K562 (cell line): ENCODE results near the gene FRMD5. TPM values are rescaled to one million over a fixed set of nuclear protein-coding genes. Genes with fewer than 3 reads are reported as not detected.

Source experiments
- ATAC-seq: fragments of 200-7000 bp; cut with Tn5 transposase; 3 replicates; pipeline ENCODE4 v1.9.1; 2020; ENCODE audit warnings: moderate library complexity
- BruUV-seq: library from RNA; stranded (reverse); fragments of 400-500 nt; replicated peaks from 2 replicates; lab custom pipeline; 2021; lab: Mats Ljungman, UMichigan
- CTCF ChIA-PET: fragments of 300-600 bp; formaldehyde crosslinking; extraction: SDS; loops from one replicate; lab custom pipeline; 2021; ENCODE audit warnings: low intra/inter-chr PET ratio; lab: Yijun Ruan, JAX
- POLR2A ChIA-PET: fragments of 300-600, 350-650 bp; sonication (Branson Sonifier 250); formaldehyde crosslinking; extraction: SDS; loops from one replicate; lab custom pipeline; 2021; ENCODE audit warnings: antibody characterized with exemption, inconsistent platforms; lab: Yijun Ruan, JAX
- DNase-seq, 4 experiments: peaks; one replicate each; pipeline versions ENCODE4 v3.0.0 to v3.0.0-alpha.2; 2011 to 2018; ENCODE audit warnings: low spot score in 3 of 4, mixed read lengths in 3 of 4; ENCODE audit errors: extremely low read depth in 1 of 4
- FAIRE-seq: peaks from 2 replicates; lab custom pipeline; 2011; peaks lifted over from hg19 to GRCh38; lab: Jason Lieb, UNC
- H2AFZ ChIP-seq: 2 replicates; pipeline ENCODE4 v1.6.0; 2011; ENCODE audit warnings: low read depth, low read length, control low read depth, inconsistent platforms
- H3K27ac ChIP-seq: fragments of 200-600 bp; 3 replicates; pipeline ENCODE4 v1.8.0; 2011; ENCODE audit warnings: low read depth, mild to moderate bottlenecking, control low read depth, inconsistent platforms, low read length, moderate library complexity, mixed read lengths; ENCODE audit errors: extremely low read depth
- H3K27me3 ChIP-seq, 2 experiments: fragments of 300-600 bp in 1 of 2; 2 replicates in 1 of 2; 3 replicates in 1 of 2; pipeline versions ENCODE4 v1.6.0 to v1.8.0; 2011; ENCODE audit warnings: inconsistent platforms in 2 of 2, low read length in 2 of 2, mild to moderate bottlenecking in 1 of 2, mixed read lengths in 1 of 2, moderate library complexity in 1 of 2; ENCODE audit not compliant: control insufficient read depth in 2 of 2, insufficient read depth in 2 of 2
- H3K36me3 ChIP-seq: fragments of 300-600 bp; 3 replicates; pipeline ENCODE4 v1.8.0; 2011; ENCODE audit warnings: mild to moderate bottlenecking, low read length, inconsistent platforms; ENCODE audit not compliant: control insufficient read depth, insufficient read depth
- H3K4me1 ChIP-seq, 2 experiments: fragments of 200-600 bp in 1 of 2; replicated peaks in 1 of 2; 2 replicates in 1 of 2; 3 replicates in 1 of 2; pipeline versions ENCODE4 v1.5.1 to v1.8.0; 2011; ENCODE audit warnings: inconsistent platforms in 2 of 2, low read length in 2 of 2, mild to moderate bottlenecking in 1 of 2, mixed read lengths in 1 of 2, moderate library complexity in 1 of 2; ENCODE audit not compliant: control insufficient read depth in 2 of 2, insufficient read depth in 2 of 2
- H3K4me2 ChIP-seq: 2 replicates; pipeline ENCODE4 v1.6.1; 2011; ENCODE audit warnings: low read length, control low read depth, inconsistent platforms, mixed read lengths; ENCODE audit not compliant: insufficient read depth
- H3K4me3 ChIP-seq: fragments of 200-600 bp; sonication (generic), shearing (Covaris generic); 2 replicates; pipeline ENCODE4 v1.5.1; 2016; ENCODE audit warnings: control low read depth, inconsistent platforms
- H3K79me2 ChIP-seq: fragments of 200-600 bp; 3 replicates; pipeline ENCODE4 v1.8.0; 2011; ENCODE audit warnings: low read length, inconsistent platforms; ENCODE audit not compliant: control insufficient read depth, insufficient read depth
- H3K9ac ChIP-seq, 2 experiments: 2 replicates each; pipeline versions ENCODE4 v1.6.0 to v1.6.1; 2011; ENCODE audit warnings: low read depth in 2 of 2, low read length in 2 of 2, control low read depth in 1 of 2, inconsistent platforms in 1 of 2, mild to moderate bottlenecking in 1 of 2, mixed read lengths in 1 of 2; ENCODE audit not compliant: insufficient read depth in 1 of 2
- H3K9me1 ChIP-seq: one replicate; pipeline ENCODE4 v1.6.0; 2011; ENCODE audit warnings: inconsistent platforms, mild to moderate bottlenecking, low read length, moderate library complexity; ENCODE audit not compliant: control insufficient read depth, insufficient read depth
- H3K9me3 ChIP-seq: replicated peaks from 2 replicates; pipeline ENCODE4 v1.5.1; 2011; ENCODE audit warnings: low read depth, low read length, inconsistent platforms; ENCODE audit not compliant: control insufficient read depth, insufficient read depth
- H4K20me1 ChIP-seq: replicated peaks from 2 replicates; pipeline ENCODE4 v1.6.1; 2011; ENCODE audit warnings: low read length, inconsistent platforms, mixed read lengths; ENCODE audit not compliant: control insufficient read depth, insufficient read depth
- BACH1 ChIP-seq: fragments of 200-800 bp; sonication (Bioruptor generic); IDR thresholded peaks from 2 replicates; pipeline ENCODE4 v1.6.1; 2016; ENCODE audit warnings: missing genetic modification characterization, missing compliant biosample characterization
- COPS2 ChIP-seq: fragments of 450-650 bp; conservative IDR thresholded peaks from 2 replicates; pipeline ENCODE4 v1.6.1; 2016; ENCODE audit warnings: mild to moderate bottlenecking, moderate library complexity
- FOXM1 ChIP-seq, 2 experiments: fragments of 450-650 bp in 1 of 2; sonication (generic) in 1 of 2; formaldehyde crosslinking in 1 of 2; IDR thresholded peaks; 2 replicates each; pipeline versions ENCODE4 v1.6.1 to v1.9.0; 2017 to 2022; ENCODE audit warnings: low read depth in 2 of 2, mild to moderate bottlenecking in 2 of 2, missing genetic modification reagents in 1 of 2, moderate library complexity in 1 of 2
- FUS ChIP-seq: fragments of 200-400 bp; formaldehyde crosslinking; optimal IDR thresholded peaks from 2 replicates; pipeline ENCODE3; 2017; ENCODE audit warnings: low read depth, low read length
- HIVEP1 ChIP-seq: fragments of 250-450 bp; sonication (Bioruptor Pico); IDR thresholded peaks from 2 replicates; pipeline ENCODE4 v1.4.0; 2020; ENCODE audit warnings: mild to moderate bottlenecking
- MAFG ChIP-seq: fragments of 450-650 bp; conservative IDR thresholded peaks from 2 replicates; pipeline ENCODE4 v1.6.1; 2016; ENCODE audit warnings: missing genetic modification characterization, missing compliant biosample characterization
- MTA3 ChIP-seq: fragments of 450-650 bp; formaldehyde crosslinking; IDR thresholded peaks from 2 replicates; pipeline ENCODE4 v1.6.1; 2017; ENCODE audit warnings: mild to moderate bottlenecking, borderline replicate concordance
- NFE2 ChIP-seq: IDR thresholded peaks from 2 replicates; pipeline ENCODE4 v1.6.1; 2014; ENCODE audit warnings: antibody characterized with exemption, low read depth
- NFE2L1 ChIP-seq: fragments of 450-650 bp; IDR thresholded peaks from 2 replicates; pipeline ENCODE4 v1.6.1; 2016; ENCODE audit warnings: missing genetic modification characterization, low read depth, mild to moderate bottlenecking, missing compliant biosample characterization, moderate library complexity, borderline replicate concordance
- NR2C1 ChIP-seq, 2 experiments: fragments of 450-650 bp; IDR thresholded peaks; 2 replicates each; pipeline ENCODE4 v1.6.1; 2017; ENCODE audit warnings: mild to moderate bottlenecking in 2 of 2, antibody characterized with exemption in 1 of 2, inconsistent platforms in 1 of 2, missing compliant biosample characterization in 1 of 2, missing genetic modification characterization in 1 of 2
- SOX6 ChIP-seq: fragments of 450-650 bp; IDR thresholded peaks from 2 replicates; pipeline ENCODE4 v1.6.1; 2014; ENCODE audit warnings: mild to moderate bottlenecking
- ZNF316 ChIP-seq: fragments of 450-650 bp; IDR thresholded peaks from 2 replicates; pipeline ENCODE4 v1.6.1; 2016
- WGBS: fragments of 100-300 bp; shearing (Covaris generic); methylation state at CpG from one replicate; pipeline ENCODE4 v1.1.6; 2016; ENCODE audit warnings: low coverage, mixed read lengths; ENCODE audit not compliant: insufficient coverage; ENCODE audit errors: missing lambda C conversion rate; 5-methylcytosine and 5-hydroxymethylcytosine counted together
- in situ Hi-C: fragments of 300-500 bp; cut with MboI; formaldehyde crosslinking; loops from 4 replicates; pipeline ENCODE4 v1.15.0; 2018; ENCODE audit warnings: inconsistent platforms, mixed read lengths
- intact Hi-C: fragments of 100-400 bp; cut with micrococcal nuclease; formaldehyde crosslinking; loops from 2 replicates; pipeline ENCODE4 v1.14.2; 2022
- polyA plus RNA-seq, 8 experiments: library from polyadenylated mRNA; depleted of rRNA in 4 of 8; stranded (reverse) in 5 of 8; unstranded in 3 of 8; fragments of >200 nt; fragmentation: Nextera tagmentation in 2 of 8; fragmentation: Illumina TruSeq in 1 of 8; extraction: Ambion mirVana in 2 of 8; extraction: Trizol in 1 of 8; gene quantifications; 2 replicates each; pipeline versions ENCODE4 v1.2.1 to v1.2.3, GENCODE V29; 2011 to 2014; ENCODE audit warnings: inconsistent platforms in 1 of 8, missing spikeins in 1 of 8
- total RNA-seq, 7 experiments: library from RNA; depleted of rRNA in 6 of 7; stranded (reverse); fragments of >200 nt in 6 of 7; fragmentation: Illumina TruSeq in 2 of 7; extraction: Trizol in 2 of 7; gene quantifications; 2 replicates each; pipeline versions ENCODE4 v1.2.1 to v1.2.3, GENCODE V29; 2011 to 2021; ENCODE audit warnings: low replicate concordance in 1 of 7
- TF ChIP-seq, protein P1 (sequence below): fragments of 250-450 bp; sonication (Bioruptor Pico); IDR thresholded peaks from 2 replicates; pipeline ENCODE4 v1.4.0; 2020; ENCODE audit warnings: mild to moderate bottlenecking, moderate library complexity, borderline replicate concordance

Gene FRMD5
- total and polyA plus RNA-seq, 9 of the 15 experiments (the other 6 are each of a cell fraction or from before 2014, with no cell fraction given): 0.13 to 0.38 TPM; not detected in 7

DNA sequence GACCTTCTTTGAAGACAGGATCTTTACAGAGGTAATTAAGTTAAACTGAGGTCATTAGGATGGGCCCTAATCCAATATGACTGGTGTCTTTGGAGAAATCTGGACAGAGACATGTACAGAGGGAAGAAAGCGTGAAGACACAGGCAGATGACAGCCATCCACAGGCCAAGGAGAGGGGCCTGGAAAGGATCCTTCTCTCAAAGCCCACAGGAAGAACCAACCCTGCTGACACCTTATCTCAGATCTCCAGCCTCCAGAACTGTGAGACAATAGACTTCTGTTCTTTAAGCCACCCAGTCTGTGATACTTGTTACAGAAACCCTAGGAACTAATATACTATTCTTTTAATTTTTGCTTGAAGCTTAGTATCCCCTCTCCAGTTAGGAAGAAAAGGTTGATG, 294.1 kb downstream of the FRMD5 start:
- DNase-seq (peak in 2 of 4 experiments; percentile 28 to 44), FAIRE-seq (peak; percentile 73), ATAC-seq (0 out of 3 replicates have a peak, but pooled peaks have one; percentile 9)
- H3K9ac ChIP-seq: no peak overlapping the region
- H3K4me2 ChIP-seq: no peak overlapping the region
- peaks cover 5% of the 10 kb centered on the region for H3K9me1 ChIP-seq
- H2AFZ ChIP-seq: peak overlapping the region; percentile 59
- H3K36me3 ChIP-seq: no peaks in the 10 kb centered on the region
- intact Hi-C loops: loop anchor here (5.0 to 10.0 kb wide), 3 partner anchors 104 to 416 kb away; no protein-coding TSS in a partner anchor
- H3K27me3 ChIP-seq: no peaks in the 10 kb centered on the region
- H3K27ac ChIP-seq: no peak overlapping the region
- 59% methylated on average over 1 of the region's 1 CpG for WGBS
- ChIA-PET POLR2A (interaction anchor here (1.2 to 3.0 kb wide), 2 partner anchors 12 to 28 kb away, joined by 4 to 18 read pairs; no protein-coding TSS in a partner anchor), CTCF (no interaction called here)
- peaks cover 8 to 20% of the 10 kb centered on the region in 2 experiments; a peak in 4 of 5 replicates for H3K4me1 ChIP-seq
- in situ Hi-C loops: loop anchor here (5.0 kb wide), 1 partner anchor 156 kb away; no protein-coding TSS in a partner anchor
- H3K4me3 ChIP-seq: no peak overlapping the region
- no peaks in the 10 kb centered on the region for H4K20me1 ChIP-seq
- no peaks in the 10 kb centered on the region for H3K79me2 ChIP-seq
- BruUV-seq: no TSS peak
- no peaks in the 10 kb centered on the region for H3K9me3 ChIP-seq
- TF ChIP-seq SOX6 (peak; percentile 49; the same call in 1 of the 2 replicates), HIVEP1 (no peak)
- TF ChIP-seq, all 486 proteins: peak for 1

DNA sequence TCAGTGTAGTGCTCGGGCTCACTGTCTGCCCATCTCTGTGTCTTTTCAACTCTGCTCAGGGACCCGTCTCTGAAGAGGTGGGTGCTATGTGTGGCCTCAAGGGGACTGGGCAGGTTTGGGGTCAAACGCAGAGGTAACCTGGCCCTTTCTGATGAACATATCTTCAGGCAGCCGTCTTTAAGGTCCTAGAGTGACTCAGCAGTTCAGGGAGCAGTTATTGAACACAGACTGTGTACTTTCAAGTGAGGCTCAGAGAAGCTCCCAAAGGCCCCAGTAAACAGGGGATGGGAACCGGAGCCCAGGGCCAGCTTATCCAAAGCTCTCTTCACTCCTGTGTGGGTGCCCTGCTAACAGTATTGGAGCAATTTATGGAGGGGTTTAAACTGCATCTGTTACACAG, 295.1 kb downstream of the FRMD5 start:
- no peaks in the 10 kb centered on the region for H3K9me3 ChIP-seq
- ChIA-PET POLR2A (interaction anchor here (1.2 to 3.0 kb wide), 2 partner anchors 11 to 28 kb away, joined by 3 to 18 read pairs; no protein-coding TSS in a partner anchor), CTCF (no interaction called here)
- H3K4me1 ChIP-seq: peaks cover 8 to 20% of the 10 kb centered on the region in 2 experiments; a peak in 4 of 5 replicates
- intact Hi-C loops: loop anchor here (5.0 to 10.0 kb wide), 3 partner anchors 105 to 417 kb away; no protein-coding TSS in a partner anchor
- no peaks in the 10 kb centered on the region for H3K27me3 ChIP-seq
- peak overlapping the region; percentile 14 to 65; a peak in 3 of 4 replicates for H3K9ac ChIP-seq
- whole genome bisulfite sequencing: 15% methylated on average over 5 of the region's 5 CpGs
- ATAC-seq (peak; percentile 83), DNase-seq (peak; percentile 65 to 82 (median 71)), FAIRE-seq (peak; percentile 93)
- H3K4me3 ChIP-seq: no peak overlapping the region
- no peaks in the 10 kb centered on the region for H3K36me3 ChIP-seq
- in situ Hi-C loops: loop anchor here (5.0 kb wide), 1 partner anchor 157 kb away; no protein-coding TSS in a partner anchor
- peak overlapping the region; percentile 72 for H3K27ac ChIP-seq
- peak overlapping the region; percentile 97 for H2AFZ ChIP-seq
- peak overlapping the region; percentile 66 for H3K4me2 ChIP-seq
- no peaks in the 10 kb centered on the region for H4K20me1 ChIP-seq
- peaks cover 5% of the 10 kb centered on the region for H3K9me1 ChIP-seq
- BruUV-seq: no TSS peak
- H3K79me2 ChIP-seq: no peaks in the 10 kb centered on the region
- 0 out of 2 replicates have a peak, but pooled peaks have one; percentile 40 for TF ChIP-seq MTA3
- TF ChIP-seq MAFG (tag): peak; percentile 97
- TF ChIP-seq NFE2: peak; percentile 98
- TF ChIP-seq NR2C1 (IDR thresholded peaks at IDR 0.05): peak; percentile 34; the same call in 1 of the 2 replicates
- TF ChIP-seq NR2C1 (tag; IDR thresholded peaks at IDR 0.05): no peak
- no peak for TF ChIP-seq COPS2
- TF ChIP-seq, protein P1, sequence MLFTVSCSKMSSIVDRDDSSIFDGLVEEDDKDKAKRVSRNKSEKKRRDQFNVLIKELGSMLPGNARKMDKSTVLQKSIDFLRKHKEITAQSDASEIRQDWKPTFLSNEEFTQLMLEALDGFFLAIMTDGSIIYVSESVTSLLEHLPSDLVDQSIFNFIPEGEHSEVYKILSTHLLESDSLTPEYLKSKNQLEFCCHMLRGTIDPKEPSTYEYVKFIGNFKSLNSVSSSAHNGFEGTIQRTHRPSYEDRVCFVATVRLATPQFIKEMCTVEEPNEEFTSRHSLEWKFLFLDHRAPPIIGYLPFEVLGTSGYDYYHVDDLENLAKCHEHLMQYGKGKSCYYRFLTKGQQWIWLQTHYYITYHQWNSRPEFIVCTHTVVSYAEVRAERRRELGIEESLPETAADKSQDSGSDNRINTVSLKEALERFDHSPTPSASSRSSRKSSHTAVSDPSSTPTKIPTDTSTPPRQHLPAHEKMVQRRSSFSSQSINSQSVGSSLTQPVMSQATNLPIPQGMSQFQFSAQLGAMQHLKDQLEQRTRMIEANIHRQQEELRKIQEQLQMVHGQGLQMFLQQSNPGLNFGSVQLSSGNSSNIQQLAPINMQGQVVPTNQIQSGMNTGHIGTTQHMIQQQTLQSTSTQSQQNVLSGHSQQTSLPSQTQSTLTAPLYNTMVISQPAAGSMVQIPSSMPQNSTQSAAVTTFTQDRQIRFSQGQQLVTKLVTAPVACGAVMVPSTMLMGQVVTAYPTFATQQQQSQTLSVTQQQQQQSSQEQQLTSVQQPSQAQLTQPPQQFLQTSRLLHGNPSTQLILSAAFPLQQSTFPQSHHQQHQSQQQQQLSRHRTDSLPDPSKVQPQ: no peak
- TF ChIP-seq NFE2L1 (tag): peak; percentile 94
- no peak for TF ChIP-seq FUS
- TF ChIP-seq FOXM1 (IDR thresholded peaks at IDR 0.05; ENCODE audit: low read depth): peak; percentile 73; the same call in 1 of the 2 replicates
- no peak for TF ChIP-seq FOXM1 (CRISPR knock-in tag; IDR thresholded peaks at IDR 0.05; ENCODE audit: low read depth)
- TF ChIP-seq ZNF316: peak; percentile 93
- TF ChIP-seq BACH1 (tag): peak; percentile 74; the same call in 1 of the 2 replicates
